GM21619 (cell line): ENCODE measurements around the gene SCARF2.
"Not testable (repeated sequence)": the region's sequence is repeated elsewhere in the genome, so short reads cannot be mapped to it uniquely, and the experiment has no call there.

ENCODE experiments used
- ATAC-seq: cut with Tn5 transposase; IDR thresholded peaks from one replicate; pipeline ENCODE4 v1.9.1; 2021; ENCODE audit not compliant: unreplicated experiment

The SCARF2 gene

DNA sequence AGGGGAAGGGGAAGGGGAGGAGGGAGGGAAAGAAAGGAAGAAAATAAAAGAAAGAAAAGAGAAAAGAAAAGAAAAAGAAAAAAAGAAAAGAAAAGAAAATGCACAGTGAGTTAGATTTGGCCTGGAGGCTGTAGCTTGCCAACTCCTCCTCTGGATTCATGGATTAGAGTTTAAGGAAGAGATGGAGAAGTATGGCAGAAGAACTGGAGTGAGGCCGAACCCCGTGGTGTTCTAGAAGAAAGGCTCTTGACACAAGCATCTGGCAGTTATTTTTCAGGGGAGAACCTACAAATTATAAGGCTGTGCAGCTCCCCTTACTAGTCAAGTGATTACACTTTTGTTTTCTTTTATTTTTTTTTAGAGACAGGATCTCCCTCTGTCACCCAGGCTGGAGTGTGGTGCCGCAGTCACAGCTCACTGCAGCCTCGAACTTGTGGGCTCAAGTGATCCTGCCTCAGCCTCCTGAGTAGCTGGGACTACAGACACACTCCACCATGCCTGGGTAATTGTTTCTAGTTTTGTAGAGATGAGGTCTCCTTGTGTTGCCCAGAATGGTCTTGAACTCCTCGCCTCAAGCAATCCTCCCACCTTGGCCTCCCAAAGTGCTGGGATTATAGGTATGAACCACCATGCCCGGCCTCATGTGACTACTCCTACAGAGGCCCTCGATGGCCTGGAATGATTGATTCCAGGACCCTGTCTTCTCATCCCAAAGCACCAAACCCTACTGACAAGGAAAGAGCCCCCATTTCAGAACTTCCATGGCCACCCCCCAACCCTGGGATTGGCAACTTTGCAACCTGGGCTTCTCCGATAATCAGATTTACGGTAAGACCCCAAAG is 24.2 kb downstream of the SCARF2 start:
- no peak for ATAC-seq

DNA sequence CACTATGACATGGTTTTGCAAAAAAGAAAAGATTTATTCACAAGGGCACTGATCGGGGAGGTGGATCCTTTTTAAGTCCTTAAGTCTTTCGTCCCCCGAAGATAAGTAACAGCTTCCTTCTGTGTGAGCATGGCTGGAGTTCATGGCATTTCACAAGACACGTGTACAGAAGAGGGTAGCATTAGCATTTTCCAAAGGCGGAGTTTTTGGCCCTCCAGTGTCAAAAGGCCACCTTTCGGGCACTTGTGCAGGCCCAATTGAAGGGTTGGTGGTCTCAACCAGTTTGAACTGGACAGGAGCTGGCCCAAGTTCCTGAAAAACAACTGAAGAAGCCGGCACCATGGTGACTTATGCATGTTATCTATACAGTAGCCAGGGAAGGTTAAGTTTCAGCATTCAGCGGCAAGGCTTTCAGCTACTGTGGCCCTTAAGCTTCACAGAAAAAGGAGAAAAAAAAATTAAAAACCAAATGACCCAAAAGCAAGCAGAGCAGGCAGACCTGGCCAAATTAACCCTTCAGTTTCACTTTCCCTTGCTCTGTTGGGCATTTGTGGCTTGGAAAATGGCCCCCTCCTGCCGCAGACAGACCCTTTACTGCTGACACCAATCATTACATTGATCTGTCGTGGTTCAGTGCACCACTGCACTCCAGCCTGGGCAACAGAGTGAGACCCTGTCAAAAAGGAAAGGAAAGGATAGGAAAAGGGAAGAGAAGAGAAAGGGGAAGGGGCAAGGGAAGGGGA is 25.0 kb downstream of the SCARF2 start:
- ATAC-seq: no peak

DNA sequence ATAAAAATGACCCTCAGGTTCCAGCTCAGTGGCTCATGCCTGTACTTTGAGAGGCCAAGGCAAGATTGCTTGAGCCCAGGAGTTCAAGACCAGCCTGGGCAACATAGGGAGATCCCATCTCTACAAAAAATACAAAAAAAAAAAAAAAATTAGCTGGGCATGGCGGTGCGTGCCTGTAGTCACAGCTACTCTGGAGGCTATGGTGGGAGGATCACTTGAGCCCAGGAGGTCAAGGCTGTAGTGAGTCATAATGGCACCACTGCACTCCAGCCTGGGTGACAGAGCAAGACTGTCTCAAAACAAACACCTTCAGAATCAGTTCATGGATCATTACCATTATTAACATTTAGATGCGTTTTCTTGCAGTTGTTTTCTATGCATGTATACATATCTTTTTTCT is 28.2 kb downstream of the SCARF2 start:
- ATAC-seq: not testable (repeated sequence)

GRCh38 chr22:20408891-20409290 is 28.7 kb downstream of the SCARF2 start:
- ATAC-seq: no peak

DNA sequence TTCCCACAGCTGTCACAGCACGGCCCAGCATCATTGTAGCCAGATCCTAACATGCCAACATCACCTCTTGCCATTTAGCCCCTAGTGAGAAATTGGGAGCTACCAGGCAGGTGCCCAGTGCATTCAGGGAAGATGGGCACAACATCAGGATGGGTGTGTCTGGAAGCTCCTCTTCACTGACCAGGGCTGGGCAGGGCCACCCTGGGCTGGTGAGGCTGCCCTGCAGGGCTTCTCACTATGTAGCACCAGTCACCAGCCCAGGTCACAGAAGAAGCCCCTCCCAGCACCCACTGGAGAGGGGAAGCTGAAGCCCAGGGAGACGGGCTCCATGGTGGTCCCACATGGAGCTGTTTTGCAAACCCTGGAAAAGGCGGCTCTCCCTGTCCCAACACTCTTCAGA is 29.8 kb downstream of the SCARF2 start:
- no peak for ATAC-seq

- no peak for ATAC-seq
Observed at GRCh38 chr22:20406686-20407408, 30.8 kb downstream of the SCARF2 start.

- no peak for ATAC-seq
Observed at GRCh38 chr22:20405931-20406685, 31.5 kb downstream of the SCARF2 start.

- ATAC-seq: no peak
Observed at GRCh38 chr22:20405291-20405930, 32.2 kb downstream of the SCARF2 start.

- ATAC-seq: no peak
Observed at GRCh38 chr22:20404881-20405280, 32.7 kb downstream of the SCARF2 start.

DNA sequence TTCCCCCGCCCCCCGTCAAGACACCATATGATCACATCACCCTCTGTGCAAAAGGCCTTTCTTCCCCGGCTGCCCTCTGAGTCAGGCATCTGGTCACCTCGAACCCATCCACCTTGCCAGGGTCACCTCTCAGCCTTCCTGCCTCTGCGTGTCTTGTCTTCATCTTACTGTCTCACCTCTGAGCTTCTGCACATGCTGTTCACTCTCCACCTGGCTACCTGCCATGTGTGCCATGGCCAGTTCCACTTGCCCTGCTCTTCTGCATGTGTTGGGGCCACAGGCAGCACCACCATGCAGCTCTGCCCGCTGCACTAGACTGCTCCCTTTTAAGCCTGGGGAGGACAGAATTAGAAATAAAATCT is 33.9 kb downstream of the SCARF2 start:
- ATAC-seq: no peak

DNA sequence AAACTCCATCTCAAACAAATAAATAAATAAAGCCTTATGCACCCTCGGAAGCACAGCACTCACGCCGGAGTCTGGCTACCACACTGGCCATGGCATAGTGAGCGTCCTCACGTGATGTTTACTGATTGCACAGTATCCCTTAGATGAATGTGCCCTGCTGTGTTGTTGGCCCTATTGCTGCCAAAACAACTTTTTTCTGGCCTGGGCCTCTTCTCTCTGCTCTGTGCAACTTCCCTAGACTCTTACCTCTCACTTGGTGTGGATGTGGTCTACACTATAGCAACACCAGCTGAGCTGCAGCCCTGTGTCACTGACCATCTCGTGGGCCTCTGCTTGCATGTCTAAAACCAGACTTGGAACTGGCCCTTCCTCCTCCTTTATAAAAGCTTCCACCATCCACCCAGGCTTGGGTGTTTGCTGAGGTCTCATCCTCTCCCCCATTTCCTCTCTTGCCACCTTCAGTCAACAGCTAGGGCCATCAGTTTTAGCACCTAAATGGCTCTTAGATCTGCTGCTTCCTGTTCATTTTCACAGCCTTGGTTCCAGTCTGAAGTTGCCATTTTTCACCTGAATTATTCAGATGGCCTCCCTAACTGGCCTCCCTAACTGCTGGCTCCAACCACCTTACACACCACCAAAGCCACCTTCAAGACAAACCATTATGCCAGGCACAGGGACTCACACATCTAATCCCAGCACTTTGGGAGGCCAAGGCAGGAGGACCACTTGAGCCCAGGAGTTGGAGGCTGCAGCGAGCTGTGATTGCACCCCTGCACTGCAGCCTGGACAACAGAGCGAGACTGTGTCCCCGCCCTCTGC is 34.5 kb downstream of the SCARF2 start:
- no peak for ATAC-seq

GRCh38 chr22:20401376-20402014 is 36.1 kb downstream of the SCARF2 start:
- ATAC-seq: no peak

- ATAC-seq: no peak
Observed at GRCh38 chr22:20400606-20401375, 36.8 kb downstream of the SCARF2 start.

GRCh38 chr22:20399866-20400605 is 37.6 kb downstream of the SCARF2 start:
- no peak for ATAC-seq

DNA sequence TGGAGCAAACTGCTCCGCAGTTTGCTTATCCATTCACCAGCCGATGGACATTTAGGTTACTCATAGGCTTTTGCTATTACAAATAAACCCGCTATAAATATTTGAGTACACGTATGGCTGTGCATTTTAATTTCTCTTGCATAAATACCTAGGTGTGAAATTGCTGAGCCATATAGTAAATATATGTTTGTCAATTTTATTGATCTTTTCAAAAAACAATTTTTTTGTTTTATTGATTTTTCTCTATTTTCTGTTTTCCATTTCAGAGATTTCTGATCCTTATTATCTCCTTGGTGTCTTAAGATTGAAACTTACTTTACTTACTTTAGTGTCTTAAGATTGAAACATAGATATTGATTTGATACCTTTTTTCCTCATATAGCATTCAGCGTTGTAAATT is 39.2 kb downstream of the SCARF2 start:
- ATAC-seq: no peak

- no peak for ATAC-seq
Observed at GRCh38 chr22:20397498-20397897, 40.1 kb downstream of the SCARF2 start.

GRCh38 chr22:20396639-20397038 is 41.0 kb downstream of the SCARF2 start:
- no peak for ATAC-seq

- ATAC-seq: no peak
Observed at GRCh38 chr22:20395907-20396287, 41.7 kb downstream of the SCARF2 start.
